Right renal cortex interstitium (tissue), 3 donors: ENCODE measurements around the gene SAPCD1. TPM values are rescaled to one million over a fixed set of nuclear protein-coding genes. Genes with fewer than 3 reads are reported as not detected.
"Not testable (repeated sequence)": the region's sequence is repeated elsewhere in the genome, so short reads cannot be mapped to it uniquely, and the experiment has no call there.

Source experiments
- DNase-seq, 3 donors: peaks; one replicate each; pipeline ENCODE4 v3.0.0-alpha.2; 2013; ENCODE audit warnings: low read depth in 3 of 3, low spot score in 2 of 3
- polyA plus RNA-seq, 3 donors: library from polyadenylated mRNA; unstranded; fragments of 120-200 nt; gene quantifications; one replicate each; pipeline ENCODE4 v1.2.1, GENCODE V29; 2013; ENCODE audit not compliant: insufficient read length in 3 of 3

SAPCD1 gene
- polyA plus RNA-seq, 3 donors = 2.1 to 7.4 (median 6.0) TPM

- DNase-seq = no peak
Measured at GRCh38 chr6:31775633-31776484, 13.4 kb downstream of the SAPCD1 start.

DNA sequence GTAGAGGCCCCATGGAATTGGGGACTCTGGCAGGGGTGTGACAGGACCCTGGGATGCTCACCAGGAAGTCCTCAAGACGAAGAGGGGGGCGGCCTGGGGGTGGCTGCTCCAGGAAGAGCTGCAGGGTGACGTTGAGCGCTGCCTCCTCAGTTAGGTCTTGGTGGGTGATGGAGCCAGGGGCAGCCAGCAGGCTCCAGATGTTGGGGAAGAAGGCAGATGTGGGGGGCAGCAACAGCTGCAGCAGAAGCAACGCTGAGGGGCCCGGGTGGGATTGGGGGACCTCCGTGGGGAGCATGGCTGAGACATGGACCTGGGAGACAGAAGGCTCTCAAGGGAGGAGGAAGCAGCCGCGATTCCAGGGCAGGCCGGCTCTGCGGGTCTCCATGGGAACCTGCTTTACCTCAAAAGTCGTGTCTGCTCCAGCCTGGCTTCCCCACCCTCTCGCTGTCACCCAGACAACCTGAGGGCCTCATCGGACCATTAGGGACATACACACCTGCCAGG is 14.1 kb downstream of the SAPCD1 start:
- DNase-seq = peak in 1 of 3 donors; percentile 44

DNA sequence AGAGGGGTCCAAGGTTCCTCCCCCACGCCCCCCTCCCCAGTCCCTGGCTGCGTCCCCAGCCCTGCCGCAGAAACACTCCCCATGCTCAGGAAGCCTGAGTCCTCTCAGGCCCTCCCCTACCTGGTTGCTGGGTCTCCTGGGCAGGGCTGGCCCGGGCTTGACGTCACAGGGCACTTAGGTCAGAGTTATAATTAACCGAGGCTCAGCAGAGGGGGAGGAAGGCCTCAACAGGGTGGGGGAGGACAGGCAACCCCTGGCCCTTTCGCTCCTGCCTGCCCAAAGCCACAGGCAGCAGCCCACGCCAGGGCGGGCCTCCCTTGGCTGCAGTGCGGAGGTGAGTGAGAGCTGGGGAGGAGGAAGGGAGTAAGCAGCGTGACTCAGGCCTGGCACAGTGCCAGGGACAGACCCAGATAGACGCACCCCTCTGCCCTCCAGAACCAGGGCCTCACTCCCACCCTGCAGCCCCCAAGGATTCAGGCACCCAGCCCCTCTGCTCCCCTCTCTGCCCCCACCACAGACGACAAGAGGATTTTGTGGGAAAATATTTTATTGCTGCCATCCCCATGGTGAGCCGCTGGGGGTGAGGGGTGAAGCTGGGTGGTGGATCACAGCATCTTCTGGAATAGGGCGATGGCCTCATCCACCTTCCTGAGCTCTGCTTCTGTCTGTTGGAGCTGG is 14.7 kb downstream of the SAPCD1 start, which contains the start of gene VWA7:
TSS of gene VWA7 (minus strand) at position 340 of the 678 bp plus-strand sequence. CDS start 549 bp downstream, outside the sequence.
- DNase-seq = peak in 2 of 3 donors; percentile 72 to 80

DNA sequence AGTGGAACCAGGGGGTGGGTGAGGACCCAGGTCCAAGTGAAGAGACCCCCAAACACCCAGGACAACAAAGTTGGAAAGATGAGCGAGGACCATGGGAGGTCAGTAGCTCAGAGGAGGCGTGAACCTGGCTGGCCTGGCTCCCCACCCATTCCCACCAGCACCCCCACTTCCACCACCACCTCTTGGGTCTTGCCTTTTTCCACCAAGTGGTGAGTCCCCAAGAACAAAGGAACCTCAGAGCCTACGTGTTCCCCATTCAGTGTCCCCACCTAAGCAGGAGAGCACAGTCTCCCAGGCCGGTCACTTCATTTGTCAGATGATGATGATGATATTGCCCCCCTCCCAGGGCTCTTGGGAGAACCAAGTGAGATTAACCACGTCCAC is 15.2 kb downstream of the SAPCD1 start:
- no peak for DNase-seq

- no peak for DNase-seq
Measured at GRCh38 chr6:31778193-31778592, 15.7 kb downstream of the SAPCD1 start.

DNA sequence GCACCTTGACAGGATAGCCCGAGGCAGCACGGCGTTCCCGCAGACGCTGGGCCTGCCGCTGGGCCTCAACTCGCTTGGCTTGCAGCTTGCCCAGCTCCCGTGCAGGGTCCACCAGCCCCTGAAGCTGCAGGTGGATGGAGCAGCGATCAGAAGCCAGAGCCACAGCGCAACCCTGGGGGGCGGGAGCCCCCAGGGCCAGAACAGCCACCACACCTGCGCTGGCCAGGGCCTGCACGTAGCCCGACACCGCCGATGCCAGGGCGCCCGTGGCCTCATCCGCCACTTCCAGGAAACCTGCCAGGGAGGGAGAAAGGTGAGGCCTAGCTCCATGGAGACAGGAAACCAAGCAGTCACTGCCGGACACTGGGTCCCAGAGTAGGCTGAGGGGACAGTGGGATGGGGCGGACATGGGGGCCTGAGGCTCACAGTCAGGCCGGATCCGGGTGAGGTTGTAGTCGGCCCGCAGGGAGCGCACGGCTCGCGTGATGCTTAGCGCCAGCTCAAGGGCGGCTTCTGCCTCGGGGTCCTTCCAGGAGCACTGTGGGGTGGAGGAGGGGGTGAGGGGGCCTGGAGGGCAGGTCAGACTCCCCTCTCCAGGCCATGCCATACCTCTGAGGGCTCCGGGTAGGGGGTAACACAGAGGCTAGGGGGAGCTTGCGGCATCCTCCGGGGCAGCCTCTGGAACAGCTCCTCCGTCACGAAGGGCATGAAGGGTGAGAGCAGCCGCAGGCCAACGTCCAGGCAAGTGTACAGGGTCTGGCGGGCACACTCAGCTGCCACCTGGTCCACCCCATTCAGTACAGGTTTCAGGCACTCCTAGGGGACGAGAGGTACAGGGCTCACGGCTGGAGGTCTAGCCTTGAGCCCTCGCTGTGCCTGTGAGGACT is 16.8 kb downstream of the SAPCD1 start:
- DNase-seq = no peak

GRCh38 chr6:31779908-31780307 is 17.5 kb downstream of the SAPCD1 start:
- no peak for DNase-seq

- DNase-seq = no peak
Measured at GRCh38 chr6:31780507-31781243, 18.2 kb downstream of the SAPCD1 start.

GRCh38 chr6:31781244-31782125 is 19.0 kb downstream of the SAPCD1 start:
- no peak for DNase-seq

GRCh38 chr6:31782126-31782855 is 19.8 kb downstream of the SAPCD1 start:
- no peak for DNase-seq

GRCh38 chr6:31784098-31784925 is 21.9 kb downstream of the SAPCD1 start:
- no peak for DNase-seq

DNA sequence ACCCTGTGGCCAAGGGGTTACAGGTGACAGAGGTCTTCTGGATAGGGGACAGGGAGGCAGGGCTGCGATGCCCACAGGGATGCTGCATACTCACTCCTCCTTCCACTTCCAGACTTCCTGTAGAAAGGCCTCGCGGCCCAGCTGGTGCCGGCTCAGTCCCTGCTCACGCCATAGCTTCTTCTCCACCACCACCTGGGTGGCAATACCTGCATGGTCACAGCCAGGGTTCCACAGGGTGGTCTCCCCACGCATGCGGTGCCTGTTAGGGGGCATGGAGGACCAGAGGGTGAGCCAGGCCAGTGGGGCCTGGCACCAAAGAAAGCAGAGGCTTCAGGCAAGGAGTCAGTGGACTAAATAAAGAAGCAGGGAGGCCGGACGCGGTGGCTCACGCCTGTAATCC is 23.0 kb downstream of the SAPCD1 start:
- no peak for DNase-seq

- DNase-seq = no peak
Measured at GRCh38 chr6:31791324-31792089, 29.1 kb downstream of the SAPCD1 start.

- DNase-seq = no peak
Measured at GRCh38 chr6:31792090-31792374, 29.6 kb downstream of the SAPCD1 start.

DNA sequence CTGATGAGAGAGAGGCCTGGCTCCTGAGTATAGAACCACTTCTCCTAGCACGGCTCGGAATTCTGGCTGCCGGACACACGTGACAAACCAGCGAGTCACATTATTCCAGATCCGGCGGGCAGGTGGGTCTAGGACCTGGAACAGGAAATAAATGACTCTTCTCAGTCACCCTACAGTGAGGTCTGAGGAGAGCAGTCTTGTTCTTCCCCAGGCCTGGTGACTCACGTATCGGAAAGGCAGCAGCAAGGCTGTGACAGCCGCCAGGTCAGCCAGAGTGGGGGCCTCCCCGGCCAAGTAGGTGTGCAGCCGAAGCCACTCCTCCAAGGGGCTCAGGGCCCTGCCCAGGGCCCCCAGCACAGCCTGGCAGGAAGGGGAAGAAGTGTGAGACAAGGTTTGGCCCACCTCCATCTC is 30.3 kb downstream of the SAPCD1 start:
- no peak for DNase-seq

DNA sequence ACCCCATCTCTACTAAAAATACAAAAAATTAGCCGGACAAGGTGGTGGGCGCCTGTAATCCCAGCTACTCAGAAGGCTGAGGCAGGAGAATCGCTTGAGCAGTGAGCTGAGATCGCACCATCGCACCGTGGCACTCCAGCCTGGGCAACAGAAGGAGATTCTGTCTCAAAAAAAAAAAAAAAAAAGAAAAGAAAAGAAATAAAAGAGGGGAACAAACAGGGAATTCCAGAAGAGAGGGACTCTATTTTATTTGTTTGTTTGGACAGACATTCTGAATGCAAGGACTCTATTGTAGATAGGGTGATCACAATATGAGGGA is 31.4 kb downstream of the SAPCD1 start:
- not testable (repeated sequence) for DNase-seq

DNA sequence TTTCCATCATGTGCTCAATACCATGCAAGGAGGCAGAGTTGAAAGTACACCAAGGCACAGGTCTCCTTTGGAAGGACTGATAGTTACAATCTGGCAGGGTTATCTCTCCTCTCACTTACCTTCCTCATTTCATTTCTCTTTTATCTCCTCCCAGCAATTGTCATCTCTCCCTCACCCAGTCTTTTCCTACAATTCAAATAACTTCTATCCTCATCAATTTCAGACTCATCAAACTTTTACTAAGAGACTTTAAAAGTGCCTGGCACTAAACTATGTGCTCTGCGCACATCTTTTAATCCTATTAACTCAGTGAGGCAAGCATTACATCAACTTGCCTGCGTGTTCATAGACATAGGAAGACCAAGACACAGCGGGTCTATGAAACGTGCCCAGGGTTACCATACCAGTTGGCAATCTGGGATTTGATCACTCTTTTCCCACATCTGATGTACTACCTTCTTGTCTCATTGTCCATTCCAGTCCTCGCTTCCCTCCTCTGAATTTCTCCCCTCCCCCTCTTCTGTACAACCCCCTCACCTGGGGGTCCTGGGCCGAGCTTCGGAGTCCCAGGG is 31.9 kb downstream of the SAPCD1 start:
- no peak for DNase-seq
